Measurements from ENCODE around the gene ENTPD6. TPM values are rescaled to one million over a fixed set of nuclear protein-coding genes. Genes with fewer than 3 reads are reported as not detected.
A peak's percentile ranks its signal among the peaks of the same experiment; 100 is the strongest.

Gene ENTPD6
- total RNA-seq, 3 donors from 2014 or later: 45.8 to 77.6 (median 71.1) TPM

DNA sequence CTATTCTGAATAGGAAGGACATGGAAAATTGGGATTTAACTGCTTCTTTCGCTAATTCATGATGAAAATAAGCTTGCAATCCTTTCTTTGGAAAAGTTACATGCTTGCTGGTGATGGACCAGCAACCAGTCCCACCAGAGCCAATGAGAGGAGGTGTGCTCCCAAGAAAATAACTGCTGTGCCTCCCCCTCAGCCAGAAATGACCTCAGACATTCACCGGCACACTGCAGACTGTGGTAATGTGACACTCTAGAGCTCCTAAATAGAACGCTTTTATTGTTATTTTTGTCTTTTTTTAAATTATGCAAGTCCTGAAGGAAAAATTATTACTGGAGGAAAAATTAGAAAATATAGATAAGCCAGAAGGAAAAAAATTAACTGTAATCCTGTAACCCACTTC is 55.0 kb downstream of the ENTPD6 start:
- TF ChIP-seq POLR2AphosphoS5 (IDR thresholded peaks at IDR 0.05): no peak
- TF ChIP-seq, protein P1, sequence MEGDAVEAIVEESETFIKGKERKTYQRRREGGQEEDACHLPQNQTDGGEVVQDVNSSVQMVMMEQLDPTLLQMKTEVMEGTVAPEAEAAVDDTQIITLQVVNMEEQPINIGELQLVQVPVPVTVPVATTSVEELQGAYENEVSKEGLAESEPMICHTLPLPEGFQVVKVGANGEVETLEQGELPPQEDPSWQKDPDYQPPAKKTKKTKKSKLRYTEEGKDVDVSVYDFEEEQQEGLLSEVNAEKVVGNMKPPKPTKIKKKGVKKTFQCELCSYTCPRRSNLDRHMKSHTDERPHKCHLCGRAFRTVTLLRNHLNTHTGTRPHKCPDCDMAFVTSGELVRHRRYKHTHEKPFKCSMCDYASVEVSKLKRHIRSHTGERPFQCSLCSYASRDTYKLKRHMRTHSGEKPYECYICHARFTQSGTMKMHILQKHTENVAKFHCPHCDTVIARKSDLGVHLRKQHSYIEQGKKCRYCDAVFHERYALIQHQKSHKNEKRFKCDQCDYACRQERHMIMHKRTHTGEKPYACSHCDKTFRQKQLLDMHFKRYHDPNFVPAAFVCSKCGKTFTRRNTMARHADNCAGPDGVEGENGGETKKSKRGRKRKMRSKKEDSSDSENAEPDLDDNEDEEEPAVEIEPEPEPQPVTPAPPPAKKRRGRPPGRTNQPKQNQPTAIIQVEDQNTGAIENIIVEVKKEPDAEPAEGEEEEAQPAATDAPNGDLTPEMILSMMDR (IDR thresholded peaks at IDR 0.05): no peak
- no peaks in the 10 kb centered on the region for H3K4me1 ChIP-seq
- peak in 1 of 2 donors; percentile 11 for DNase-seq (ENCODE audit: low spot score in 2 of 2)

DNA sequence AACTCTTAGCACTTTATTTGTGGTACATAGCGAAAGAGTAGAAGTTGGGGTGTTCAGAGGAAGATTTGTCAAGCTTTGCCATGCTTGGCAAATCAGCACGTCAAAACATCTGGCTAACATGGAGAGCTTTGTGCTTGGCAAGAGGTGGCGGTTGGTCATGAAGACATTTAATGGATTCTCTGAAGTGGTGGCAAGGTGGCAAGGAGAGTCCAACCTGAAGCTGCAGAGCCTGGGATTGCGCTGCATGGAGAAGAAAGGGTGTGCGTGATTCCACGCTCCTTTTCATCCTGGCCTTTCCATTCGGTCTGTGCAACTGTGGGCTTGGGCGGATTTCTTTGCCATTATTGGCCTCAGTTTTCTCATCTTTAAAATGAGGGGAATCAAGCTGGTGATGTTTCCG is 55.5 kb downstream of the ENTPD6 start:
- H3K4me3 ChIP-seq: peak overlapping the region in 2 of 3 donors; percentile 2 to 99
- no peaks in the 10 kb centered on the region for H3K27me3 ChIP-seq
- H3K36me3 ChIP-seq: no peaks in the 10 kb centered on the region
- DNase-seq (ENCODE audit: low spot score in 2 of 2): peak in 1 of 2 donors; percentile 11
- no peak overlapping the region for H3K27ac ChIP-seq
- TF ChIP-seq, protein P1 (IDR thresholded peaks at IDR 0.05): no peak
- no peak for TF ChIP-seq POLR2AphosphoS5 (IDR thresholded peaks at IDR 0.05)
- TF ChIP-seq POLR2A (IDR thresholded peaks at IDR 0.05): no peak
- H3K9me3 ChIP-seq: no peaks in the 10 kb centered on the region
- intact Hi-C loops (cut with DNase I; ENCODE audit: low total_unique reads): no loop called here
- no peaks in the 10 kb centered on the region for H3K4me1 ChIP-seq

More for the DNA sequence above, 55.0 kb downstream of the ENTPD6 start:
- no peaks in the 10 kb centered on the region for H3K9me3 ChIP-seq
- H3K36me3 ChIP-seq: no peaks in the 10 kb centered on the region
- H3K27me3 ChIP-seq: no peaks in the 10 kb centered on the region
- intact Hi-C loops (cut with DNase I; ENCODE audit: low total_unique reads): no loop called here
- no peak overlapping the region for H3K27ac ChIP-seq
- peak overlapping the region in 2 of 3 donors; percentile 94 to 99 for H3K4me3 ChIP-seq

DNA sequence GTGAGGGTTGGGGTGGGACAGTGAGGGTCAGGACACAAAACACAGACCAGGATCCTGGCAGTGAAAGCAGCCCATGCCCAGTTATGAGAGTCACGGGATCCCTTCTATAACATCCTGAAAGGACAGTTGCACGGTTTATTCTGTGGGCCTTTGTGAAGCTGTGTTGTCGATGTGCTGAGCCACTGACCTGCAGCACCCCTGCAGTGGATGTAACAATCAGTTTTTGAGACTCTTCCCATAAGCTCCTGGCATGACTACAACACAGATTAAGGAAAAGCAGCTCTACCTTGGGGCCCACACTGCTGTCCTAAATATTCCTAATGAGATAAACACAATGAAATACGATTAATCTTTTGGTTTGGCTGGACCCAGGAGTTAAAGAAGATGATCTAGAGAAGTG is 56.0 kb downstream of the ENTPD6 start:
- Histone ChIP-seq H3K4me1 (no peaks in the 10 kb centered on the region), H3K27ac (peak overlapping the region in 1 of 2 donors; percentile 11), H3K27me3 (no peaks in the 10 kb centered on the region), H3K9me3 (no peaks in the 10 kb centered on the region), H3K36me3 (no peaks in the 10 kb centered on the region), H3K4me3 (peak overlapping the region in 2 of 3 donors; percentile 2 to 99)
- intact Hi-C loops (cut with DNase I; ENCODE audit: low total_unique reads): no loop called here
- TF ChIP-seq POLR2A (IDR thresholded peaks at IDR 0.05): no peak
- TF ChIP-seq, protein P1 (IDR thresholded peaks at IDR 0.05): no peak
- TF ChIP-seq POLR2AphosphoS5 (IDR thresholded peaks at IDR 0.05): no peak
- no peak for DNase-seq (ENCODE audit: low spot score in 2 of 2)

DNA sequence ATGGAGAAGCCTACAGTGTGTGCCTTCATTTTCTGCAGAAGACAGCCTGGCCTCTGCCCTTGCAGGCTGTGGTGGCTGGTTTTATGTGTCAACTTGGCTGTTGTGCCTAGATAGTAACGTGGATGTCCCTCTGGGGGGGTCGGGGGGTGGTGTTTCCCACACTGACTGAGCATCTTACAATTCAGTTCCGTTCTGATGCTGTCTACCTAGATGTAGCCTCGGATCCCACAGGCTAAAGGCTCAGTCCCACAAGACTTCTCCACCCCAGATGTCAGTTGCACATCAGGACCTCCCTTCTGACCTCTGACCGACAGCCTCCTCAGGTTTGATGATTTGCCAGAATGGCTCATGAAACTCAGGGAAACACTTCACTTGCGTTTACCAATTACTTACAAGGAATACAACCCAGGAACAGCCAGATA is 56.7 kb downstream of the ENTPD6 start:
- H3K36me3 ChIP-seq: no peaks in the 10 kb centered on the region
- H3K27me3 ChIP-seq: no peaks in the 10 kb centered on the region
- TF ChIP-seq, protein P1 (IDR thresholded peaks at IDR 0.05): no peak
- TF ChIP-seq POLR2AphosphoS5 (IDR thresholded peaks at IDR 0.05) (no peak), POLR2A (IDR thresholded peaks at IDR 0.05) (no peak)
- no peak overlapping the region for H3K27ac ChIP-seq
- H3K9me3 ChIP-seq: no peaks in the 10 kb centered on the region
- intact Hi-C loops (cut with DNase I; ENCODE audit: low total_unique reads): no loop called here
- no peak for DNase-seq (ENCODE audit: low spot score in 2 of 2)
- H3K4me1 ChIP-seq: no peaks in the 10 kb centered on the region
- no peak overlapping the region for H3K4me3 ChIP-seq

DNA sequence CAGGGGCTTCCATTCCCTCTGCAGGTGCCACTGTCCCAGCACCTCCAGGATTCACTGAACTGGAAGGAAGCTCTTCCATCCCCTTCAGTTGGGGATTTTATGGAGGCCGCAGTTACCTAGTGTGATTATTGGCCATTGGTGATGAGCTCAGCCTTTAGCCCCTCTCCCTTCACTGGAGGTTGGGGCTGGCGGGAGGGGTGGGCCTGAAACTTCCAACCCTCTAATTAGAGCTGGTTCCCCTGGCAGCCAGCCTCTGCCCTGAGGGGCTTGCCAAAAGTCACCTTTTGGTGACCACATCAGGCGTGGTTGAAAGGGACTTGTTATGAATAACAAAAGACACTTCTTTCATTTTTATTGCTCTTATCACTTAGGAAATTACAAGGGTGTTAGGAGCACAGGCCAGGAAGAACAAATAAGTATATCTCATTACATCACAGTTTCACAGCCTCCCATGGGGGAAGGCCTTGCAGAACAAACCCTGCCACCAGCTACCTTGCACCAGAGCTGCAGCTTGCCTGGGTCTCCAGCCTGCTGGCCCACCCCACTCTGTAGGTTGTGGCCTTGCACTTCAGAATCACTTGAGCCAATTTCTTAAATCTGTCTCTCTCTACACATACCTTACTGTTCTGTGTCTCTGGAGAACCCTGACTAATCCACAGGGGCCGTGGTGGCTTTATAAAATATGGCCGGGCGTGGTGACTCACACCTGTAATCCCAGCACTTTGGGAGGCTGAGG is 57.3 kb downstream of the ENTPD6 start:
- H3K36me3 ChIP-seq: no peaks in the 10 kb centered on the region
- no peak overlapping the region for H3K27ac ChIP-seq
- no peaks in the 10 kb centered on the region for H3K27me3 ChIP-seq
- TF ChIP-seq POLR2A (IDR thresholded peaks at IDR 0.05): no peak
- TF ChIP-seq, protein P1 (IDR thresholded peaks at IDR 0.05): no peak
- no peak for TF ChIP-seq POLR2AphosphoS5 (IDR thresholded peaks at IDR 0.05)
- intact Hi-C loops (cut with DNase I; ENCODE audit: low total_unique reads): no loop called here
- H3K9me3 ChIP-seq: no peaks in the 10 kb centered on the region
- peak in 1 of 2 donors; percentile 12 for DNase-seq (ENCODE audit: low spot score in 2 of 2)
- no peak overlapping the region for H3K4me3 ChIP-seq
- no peaks in the 10 kb centered on the region for H3K4me1 ChIP-seq

Measured in breast epithelium (tissue), 4 donors.